Measurements from ENCODE around the gene SCLT1.
"Not testable (repeated sequence)": the region's sequence is repeated elsewhere in the genome, so short reads cannot be mapped to it uniquely, and the experiment has no call there.

The SCLT1 gene

GRCh38 chr4:129093191-129093920, at the start of gene SCLT1:
Gene SCLT1 (minus strand): TSS chr4:129093539. CDS start chr4:129093103, 436 bp downstream.
- Mint-ChIP-seq H3K4me1 (ENCODE audit: low read depth) (peaks cover 46% of the 10 kb centered on the region), H3K4me3 (no peak within 1 kb of the TSS), H3K36me3 (no peaks in the 10 kb centered on the region), H3K27ac (peak within 1 kb of the TSS; percentile 9), H3K9me3 (ENCODE audit: low read depth) (no peaks in the 10 kb centered on the region), H3K27me3 (no peaks in the 10 kb centered on the region)

GRCh38 chr4:129140521-129140920, 47.2 kb upstream of the SCLT1 start:
- H3K27me3 Mint-ChIP-seq: peaks cover 2% of the 10 kb centered on the region
- no peak overlapping the region for H3K27ac Mint-ChIP-seq
- no peak overlapping the region for H3K4me3 Mint-ChIP-seq
- no peaks in the 10 kb centered on the region for H3K36me3 Mint-ChIP-seq
- H3K9me3 Mint-ChIP-seq (ENCODE audit: low read depth): no peaks in the 10 kb centered on the region
- H3K4me1 Mint-ChIP-seq (ENCODE audit: low read depth): no peaks in the 10 kb centered on the region

- H3K27ac Mint-ChIP-seq: no peak overlapping the region
- H3K27me3 Mint-ChIP-seq: no peaks in the 10 kb centered on the region
- no peaks in the 10 kb centered on the region for H3K9me3 Mint-ChIP-seq (ENCODE audit: low read depth)
- H3K4me1 Mint-ChIP-seq (ENCODE audit: low read depth): no peaks in the 10 kb centered on the region
- H3K4me3 Mint-ChIP-seq: no peak overlapping the region
- H3K36me3 Mint-ChIP-seq: no peaks in the 10 kb centered on the region
Measured at GRCh38 chr4:129138810-129139496, 45.6 kb upstream of the SCLT1 start.

GRCh38 chr4:129136433-129136832, 43.1 kb upstream of the SCLT1 start:
- H3K27ac Mint-ChIP-seq: no peak overlapping the region
- H3K9me3 Mint-ChIP-seq (ENCODE audit: low read depth): no peaks in the 10 kb centered on the region
- H3K36me3 Mint-ChIP-seq: no peaks in the 10 kb centered on the region
- H3K4me1 Mint-ChIP-seq (ENCODE audit: low read depth): no peaks in the 10 kb centered on the region
- H3K27me3 Mint-ChIP-seq: no peaks in the 10 kb centered on the region
- no peak overlapping the region for H3K4me3 Mint-ChIP-seq

GRCh38 chr4:129131343-129131742, 38.0 kb upstream of the SCLT1 start:
- H3K27ac Mint-ChIP-seq: no peak overlapping the region
- H3K36me3 Mint-ChIP-seq: no peaks in the 10 kb centered on the region

GRCh38 chr4:129129143-129129542, 35.8 kb upstream of the SCLT1 start:
- Mint-ChIP-seq H3K4me1 (ENCODE audit: low read depth) (no peaks in the 10 kb centered on the region), H3K27ac (no peak overlapping the region), H3K36me3 (peaks cover 2% of the 10 kb centered on the region), H3K27me3 (no peaks in the 10 kb centered on the region), H3K9me3 (ENCODE audit: low read depth) (peaks cover 5% of the 10 kb centered on the region), H3K4me3 (no peak overlapping the region)

More at GRCh38 chr4:129131343-129131742, 38.0 kb upstream of the SCLT1 start:
- Mint-ChIP-seq H3K27me3 (no peaks in the 10 kb centered on the region), H3K9me3 (ENCODE audit: low read depth) (peaks cover 5% of the 10 kb centered on the region), H3K4me1 (ENCODE audit: low read depth) (no peaks in the 10 kb centered on the region), H3K4me3 (no peak overlapping the region)

GRCh38 chr4:129126614-129127013, 33.3 kb upstream of the SCLT1 start:
- H3K4me1 Mint-ChIP-seq (ENCODE audit: low read depth); H3K27me3 Mint-ChIP-seq; H3K27ac Mint-ChIP-seq; H3K4me3 Mint-ChIP-seq; H3K9me3 Mint-ChIP-seq (ENCODE audit: low read depth): not testable (repeated sequence)
- peaks cover 12% of the 10 kb centered on the region for H3K36me3 Mint-ChIP-seq

GRCh38 chr4:129117705-129118104, 24.4 kb upstream of the SCLT1 start:
- H3K9me3 Mint-ChIP-seq (ENCODE audit: low read depth): no peaks in the 10 kb centered on the region
- H3K36me3 Mint-ChIP-seq: peaks cover 7% of the 10 kb centered on the region
- H3K27me3 Mint-ChIP-seq: no peaks in the 10 kb centered on the region
- H3K4me1 Mint-ChIP-seq (ENCODE audit: low read depth): no peaks in the 10 kb centered on the region
- no peak overlapping the region for H3K4me3 Mint-ChIP-seq
- no peak overlapping the region for H3K27ac Mint-ChIP-seq

GRCh38 chr4:129113919-129114318, 20.6 kb upstream of the SCLT1 start:
- Mint-ChIP-seq H3K4me3 (no peak overlapping the region), H3K36me3 (peaks cover 15% of the 10 kb centered on the region), H3K4me1 (ENCODE audit: low read depth) (no peaks in the 10 kb centered on the region), H3K27ac (no peak overlapping the region), H3K9me3 (ENCODE audit: low read depth) (no peaks in the 10 kb centered on the region), H3K27me3 (no peaks in the 10 kb centered on the region)

GRCh38 chr4:129113434-129113833, 20.1 kb upstream of the SCLT1 start:
- no peaks in the 10 kb centered on the region for H3K9me3 Mint-ChIP-seq (ENCODE audit: low read depth)
- no peak overlapping the region for H3K27ac Mint-ChIP-seq
- no peaks in the 10 kb centered on the region for H3K27me3 Mint-ChIP-seq
- H3K4me1 Mint-ChIP-seq (ENCODE audit: low read depth): no peaks in the 10 kb centered on the region
- H3K36me3 Mint-ChIP-seq: peaks cover 15% of the 10 kb centered on the region
- H3K4me3 Mint-ChIP-seq: no peak overlapping the region

GRCh38 chr4:129111919-129112318, 18.6 kb upstream of the SCLT1 start:
- Mint-ChIP-seq H3K9me3 (ENCODE audit: low read depth) (no peaks in the 10 kb centered on the region), H3K36me3 (peaks cover 15% of the 10 kb centered on the region), H3K27me3 (no peaks in the 10 kb centered on the region), H3K4me3 (no peak overlapping the region), H3K4me1 (ENCODE audit: low read depth) (no peaks in the 10 kb centered on the region), H3K27ac (no peak overlapping the region)

GRCh38 chr4:129110931-129111330, 17.6 kb upstream of the SCLT1 start:
- H3K9me3 Mint-ChIP-seq (ENCODE audit: low read depth): no peaks in the 10 kb centered on the region
- H3K27me3 Mint-ChIP-seq: no peaks in the 10 kb centered on the region
- H3K27ac Mint-ChIP-seq: no peak overlapping the region
- H3K36me3 Mint-ChIP-seq: peaks cover 15% of the 10 kb centered on the region
- H3K4me1 Mint-ChIP-seq (ENCODE audit: low read depth): no peaks in the 10 kb centered on the region
- no peak overlapping the region for H3K4me3 Mint-ChIP-seq

- Mint-ChIP-seq H3K4me3 (no peak overlapping the region), H3K36me3 (peaks cover 15% of the 10 kb centered on the region), H3K27me3 (no peaks in the 10 kb centered on the region), H3K27ac (no peak overlapping the region), H3K4me1 (ENCODE audit: low read depth) (no peaks in the 10 kb centered on the region), H3K9me3 (ENCODE audit: low read depth) (no peaks in the 10 kb centered on the region)
Measured at GRCh38 chr4:129109965-129110824, 16.9 kb upstream of the SCLT1 start.

- H3K9me3 Mint-ChIP-seq (ENCODE audit: low read depth): no peaks in the 10 kb centered on the region
- H3K4me3 Mint-ChIP-seq: no peak overlapping the region
- H3K27me3 Mint-ChIP-seq: no peaks in the 10 kb centered on the region
- peaks cover 4% of the 10 kb centered on the region for H3K36me3 Mint-ChIP-seq
- H3K4me1 Mint-ChIP-seq (ENCODE audit: low read depth): peaks cover 32% of the 10 kb centered on the region
- H3K27ac Mint-ChIP-seq: no peak overlapping the region
Measured at GRCh38 chr4:129098531-129099001, 5.2 kb upstream of the SCLT1 start.

Measured in activated naive CD8-positive, alpha-beta T cell (primary cell).